Naive thymus-derived CD4-positive, alpha-beta T cell (primary cell): Measurements from ENCODE around the gene NUMA1. TPM values are rescaled to one million over a fixed set of nuclear protein-coding genes. Genes with fewer than 3 reads are reported as not detected.

Experiments
- ATAC-seq: fragments of 150-1000 bp; cut with Tn5 transposase; 2 replicates; pipeline ENCODE4 v1.10.0; 2021; ENCODE audit warnings: mild to moderate bottlenecking, moderate library complexity
- CTCF ChIA-PET: fragments of 350-600 bp; sonication (Branson Sonifier 250); formaldehyde crosslinking; loops from one replicate; lab custom pipeline; 2021; ENCODE audit warnings: antibody characterized with exemption; lab: Charles Lee
- POLR2A ChIA-PET: fragments of 350-600 bp; sonication (Branson Sonifier 250); formaldehyde crosslinking; loops from one replicate; lab custom pipeline; 2021; ENCODE audit warnings: antibody characterized with exemption, inconsistent platforms; lab: Charles Lee
- DNase-seq, 9 donors: peaks; one replicate each; pipeline versions ENCODE4 v3.0.0 to v3.0.0-alpha.2; 2020 to 2022; ENCODE audit warnings: mixed read lengths in 1 of 9
- H3K27ac ChIP-seq: one replicate; pipeline ENCODE4 v1.7.0; 2013; ENCODE audit warnings: mild to moderate bottlenecking, low read depth, low read length, moderate library complexity
- H3K27me3 ChIP-seq, 2 donors: one replicate each; pipeline ENCODE4 v1.7.0; 2013; ENCODE audit warnings: low read length in 2 of 2, mild to moderate bottlenecking in 2 of 2, moderate library complexity in 2 of 2; ENCODE audit not compliant: control insufficient read depth in 2 of 2, insufficient read depth in 2 of 2
- H3K36me3 ChIP-seq, 3 experiments: 1 replicate in 2 of 3; 2 replicates in 1 of 3; pipeline ENCODE4 v1.7.0; 2013; ENCODE audit warnings: low read length in 3 of 3, mild to moderate bottlenecking in 3 of 3, moderate library complexity in 1 of 3; ENCODE audit not compliant: insufficient read depth in 3 of 3, control insufficient read depth in 2 of 3
- H3K4me1 ChIP-seq, 2 donors: one replicate each; pipeline ENCODE4 v1.7.0; 2013; ENCODE audit warnings: low read length in 2 of 2, mild to moderate bottlenecking in 2 of 2, moderate library complexity in 1 of 2; ENCODE audit not compliant: control insufficient read depth in 2 of 2, insufficient read depth in 2 of 2
- H3K4me3 ChIP-seq: 2 replicates; pipeline ENCODE4 v1.7.0; 2013; ENCODE audit warnings: mild to moderate bottlenecking, low read length
- H3K9me3 ChIP-seq, 3 experiments: 1 replicate in 2 of 3; 2 replicates in 1 of 3; pipeline ENCODE4 v1.7.0; 2013; ENCODE audit warnings: low read length in 3 of 3; ENCODE audit not compliant: control insufficient read depth in 2 of 3
- H3K27ac Mint-ChIP-seq, 9 donors: one replicate each; pipeline ENCODE4 v1.8.0; 2020 to 2022; ENCODE audit warnings: mixed read lengths in 9 of 9, mild to moderate bottlenecking in 8 of 9, moderate library complexity in 5 of 9, inconsistent platforms in 2 of 9
- H3K27me3 Mint-ChIP-seq, 5 donors: one replicate each; pipeline ENCODE4 v1.8.0; 2021 to 2022; ENCODE audit warnings: mixed read lengths in 5 of 5, mild to moderate bottlenecking in 1 of 5
- H3K36me3 Mint-ChIP-seq, 5 donors: one replicate each; pipeline ENCODE4 v1.8.0; 2020 to 2022; ENCODE audit warnings: mixed read lengths in 5 of 5, mild to moderate bottlenecking in 3 of 5, inconsistent platforms in 1 of 5
- H3K4me1 Mint-ChIP-seq, 7 donors: one replicate each; pipeline ENCODE4 v1.8.0; 2020 to 2022; ENCODE audit warnings: mixed read lengths in 7 of 7, mild to moderate bottlenecking in 3 of 7, inconsistent platforms in 1 of 7
- H3K4me3 Mint-ChIP-seq, 10 donors: one replicate each; pipeline ENCODE4 v1.8.0; 2020 to 2022; ENCODE audit warnings: mild to moderate bottlenecking in 10 of 10, mixed read lengths in 10 of 10, moderate library complexity in 6 of 10, inconsistent platforms in 2 of 10
- H3K9me3 Mint-ChIP-seq, 11 donors: one replicate each; pipeline ENCODE4 v1.8.0; 2020 to 2022; ENCODE audit warnings: mixed read lengths in 11 of 11, mild to moderate bottlenecking in 4 of 11, inconsistent platforms in 1 of 11, moderate library complexity in 1 of 11
- intact Hi-C, 2 donors: fragments of 100-400 bp; cut with micrococcal nuclease; formaldehyde crosslinking; loops; one replicate each; pipeline ENCODE4 v1.15.1; 2023
- polyA plus RNA-seq, 2 donors: library from polyadenylated mRNA; unstranded; fragments of 300-500 nt; fragmentation: Illumina TruSeq; gene quantifications; one replicate each; pipeline ENCODE4 v1.2.3, GENCODE V29; 2021
- total RNA-seq, 6 experiments: library from RNA in 5 of 6; stranded (reverse) in 5 of 6; gene quantifications; 1 replicate in 5 of 6; 2 replicates in 1 of 6; pipeline ENCODE4 v1.2.3 and lab custom pipeline; 2021 to 2026

The NUMA1 gene
- total and polyA plus RNA-seq, 7 experiments from 2014 or later, result 27.1 to 453 (median 226) TPM

GRCh38 chr11:72102631-72102945 is 22.2 kb upstream of the NUMA1 start:
- no peak for DNase-seq
- Mint-ChIP-seq H3K27ac (peak overlapping the region; percentile 83 to 98 (median 94)), H3K4me3 (peak overlapping the region; percentile 66 to 97 (median 86)), H3K36me3 (peaks cover 4 to 22% (median 5%) of the 10 kb centered on the region in 5 donors), H3K9me3 (no peaks in the 10 kb centered on the region), H3K27me3 (no peaks in the 10 kb centered on the region), H3K4me1 (peaks cover 41 to 49% (median 44%) of the 10 kb centered on the region in 7 donors)
- Histone ChIP-seq H3K4me1 (peaks cover 20% of the 10 kb centered on the region in 2 donors), H3K9me3 (no peaks in the 10 kb centered on the region), H3K36me3 (peaks cover 0 to 31% (median 6%) of the 10 kb centered on the region in 3 experiments), H3K4me3 (peak overlapping the region; percentile 54), H3K27ac (peak overlapping the region; percentile 93), H3K27me3 (no peaks in the 10 kb centered on the region)
- no peak for ATAC-seq
- ChIA-PET POLR2A (interaction anchor here (0.9 to 5.3 kb wide), 7 partner anchors 10 to 120 kb away, joined by 4 to 55 read pairs (median 8); partner anchors contain the start of gene ANAPC15), CTCF (interaction anchor here (0.9 to 2.9 kb wide), 4 partner anchors 11 to 77 kb away, joined by 3 to 11 read pairs (median 6); no protein-coding TSS in a partner anchor)
- intact Hi-C loops, result loop anchor here in 1 of 2 donors (2.0 kb wide), 3 partner anchors 120 to 332 kb away; partner anchors contain the start of genes CLPB, RNF121 and XNDC1N

GRCh38 chr11:72102162-72102561 is 21.8 kb upstream of the NUMA1 start:
- no peaks in the 10 kb centered on the region for H3K9me3 ChIP-seq
- H3K4me3 Mint-ChIP-seq, result peak overlapping the region; percentile 66 to 97 (median 86)
- H3K27me3 ChIP-seq, result no peaks in the 10 kb centered on the region
- peaks cover 20% of the 10 kb centered on the region in 2 donors for H3K4me1 ChIP-seq
- H3K36me3 Mint-ChIP-seq, result peaks cover 4 to 20% (median 5%) of the 10 kb centered on the region in 5 donors
- H3K4me3 ChIP-seq, result peak overlapping the region; percentile 54
- ChIA-PET POLR2A (interaction anchor here (0.9 to 5.3 kb wide), 7 partner anchors 10 to 121 kb away, joined by 4 to 55 read pairs (median 8); partner anchors contain the start of gene ANAPC15), CTCF (interaction anchor here (0.9 to 2.9 kb wide), 4 partner anchors 11 to 77 kb away, joined by 3 to 11 read pairs (median 6); no protein-coding TSS in a partner anchor)
- peak overlapping the region; percentile 93 for H3K27ac ChIP-seq
- DNase-seq, result no peak
- no peaks in the 10 kb centered on the region for H3K9me3 Mint-ChIP-seq
- H3K27me3 Mint-ChIP-seq, result no peaks in the 10 kb centered on the region
- ATAC-seq, result no peak
- H3K36me3 ChIP-seq, result peaks cover 0 to 36% (median 6%) of the 10 kb centered on the region in 3 experiments
- H3K4me1 Mint-ChIP-seq, result peaks cover 41 to 49% (median 44%) of the 10 kb centered on the region in 7 donors
- peak overlapping the region; percentile 83 to 98 (median 94) for H3K27ac Mint-ChIP-seq
- intact Hi-C loops, result loop anchor here in 1 of 2 donors (2.0 kb wide), 3 partner anchors 121 to 333 kb away; partner anchors contain the start of genes CLPB, RNF121 and XNDC1N

- CTCF ChIA-PET, result interaction anchor here (1.2 to 2.9 kb wide), 5 partner anchors 10 to 84 kb away, joined by 3 to 18 read pairs (median 8); no protein-coding TSS in a partner anchor
- Mint-ChIP-seq H3K4me1 (peaks cover 41 to 49% (median 44%) of the 10 kb centered on the region in 7 donors), H3K27me3 (no peaks in the 10 kb centered on the region), H3K27ac (peak overlapping the region; percentile 16 to 98 (median 72)), H3K4me3 (peak overlapping the region in 2 of 10 donors; percentile 20 to 66), H3K9me3 (no peaks in the 10 kb centered on the region), H3K36me3 (peaks cover 4 to 20% (median 5%) of the 10 kb centered on the region in 5 donors)
- Histone ChIP-seq H3K4me3 (no peak overlapping the region), H3K36me3 (peaks cover 0 to 45% (median 6%) of the 10 kb centered on the region in 3 experiments), H3K27ac (no peak overlapping the region), H3K4me1 (peaks cover 20% of the 10 kb centered on the region in 2 donors), H3K9me3 (no peaks in the 10 kb centered on the region), H3K27me3 (no peaks in the 10 kb centered on the region)
- DNase-seq (no peak), ATAC-seq (no peak)
- POLR2A ChIA-PET, result interaction anchor here (0.6 to 5.3 kb wide), 10 partner anchors 9 to 106 kb away, joined by 3 to 55 read pairs (median 9); partner anchors contain the start of genes ANAPC15 and IL18BP
- intact Hi-C loops, result no loop called here
Observed at GRCh38 chr11:72100462-72100861, 20.1 kb upstream of the NUMA1 start.

- no peak overlapping the region for H3K4me3 ChIP-seq
- H3K27me3 ChIP-seq, result no peaks in the 10 kb centered on the region
- ChIA-PET CTCF (interaction anchor here (1.5 to 2.9 kb wide), 3 partner anchors 9 to 84 kb away, joined by 3 to 18 read pairs (median 8); no protein-coding TSS in a partner anchor), POLR2A (interaction anchor here (0.6 to 5.3 kb wide), 9 partner anchors 8 to 106 kb away, joined by 3 to 55 read pairs (median 8); partner anchors contain the start of genes ANAPC15 and IL18BP)
- DNase-seq (no peak), ATAC-seq (no peak)
- intact Hi-C loops, result no loop called here
- no peak overlapping the region for H3K27ac ChIP-seq
- H3K9me3 Mint-ChIP-seq, result no peaks in the 10 kb centered on the region
- peak overlapping the region in 5 of 9 donors; percentile 38 to 98 (median 72) for H3K27ac Mint-ChIP-seq
- H3K4me1 ChIP-seq, result peaks cover 20% of the 10 kb centered on the region in 2 donors
- no peaks in the 10 kb centered on the region for H3K9me3 ChIP-seq
- peaks cover 0 to 18% (median 5%) of the 10 kb centered on the region in 5 donors for H3K36me3 Mint-ChIP-seq
- peaks cover 41 to 49% (median 44%) of the 10 kb centered on the region in 7 donors for H3K4me1 Mint-ChIP-seq
- H3K27me3 Mint-ChIP-seq, result no peaks in the 10 kb centered on the region
- no peak overlapping the region for H3K4me3 Mint-ChIP-seq
- H3K36me3 ChIP-seq, result peaks cover 0 to 49% (median 6%) of the 10 kb centered on the region in 3 experiments
Observed at GRCh38 chr11:72100009-72100408, 19.7 kb upstream of the NUMA1 start.

- H3K36me3 Mint-ChIP-seq, result peaks cover 0 to 20% (median 5%) of the 10 kb centered on the region in 5 donors
- Histone ChIP-seq H3K9me3 (no peaks in the 10 kb centered on the region), H3K4me1 (peaks cover 14 to 15% of the 10 kb centered on the region in 2 donors), H3K27me3 (no peaks in the 10 kb centered on the region), H3K36me3 (peaks cover 0 to 58% (median 6%) of the 10 kb centered on the region in 3 experiments), H3K4me3 (no peak overlapping the region), H3K27ac (no peak overlapping the region)
- intact Hi-C loops, result no loop called here
- POLR2A ChIA-PET, result interaction anchor here (0.6 to 2.0 kb wide), 3 partner anchors 13 to 86 kb away, joined by 3 to 10 read pairs (median 4); partner anchors contain the start of gene ANAPC15
- peaks cover 31 to 39% (median 36%) of the 10 kb centered on the region in 7 donors for H3K4me1 Mint-ChIP-seq
- peak overlapping the region in 2 of 9 donors; percentile 43 to 64 for H3K27ac Mint-ChIP-seq
- CTCF ChIA-PET, result interaction anchor here (0.7 to 1.1 kb wide), 2 partner anchors 78 to 99 kb away, joined by 3 read pairs; no protein-coding TSS in a partner anchor
- DNase-seq (no peak), ATAC-seq (no peak)
- no peaks in the 10 kb centered on the region for H3K9me3 Mint-ChIP-seq
- no peaks in the 10 kb centered on the region for H3K27me3 Mint-ChIP-seq
- H3K4me3 Mint-ChIP-seq, result no peak overlapping the region
Observed at GRCh38 chr11:72098741-72099140, 18.4 kb upstream of the NUMA1 start.

GRCh38 chr11:72091292-72091691 is 10.9 kb upstream of the NUMA1 start:
- Mint-ChIP-seq H3K4me3 (no peak overlapping the region), H3K9me3 (no peaks in the 10 kb centered on the region), H3K4me1 (peaks cover 11 to 18% (median 13%) of the 10 kb centered on the region in 7 donors), H3K36me3 (peaks cover 0 to 15% (median 0%) of the 10 kb centered on the region in 5 donors), H3K27me3 (no peaks in the 10 kb centered on the region), H3K27ac (peak overlapping the region in 8 of 9 donors; percentile 18 to 90 (median 64))
- intact Hi-C loops, result loop anchor here (1.0 kb wide), 4 partner anchors 51 to 114 kb away; no protein-coding TSS in a partner anchor
- H3K9me3 ChIP-seq, result no peaks in the 10 kb centered on the region
- peaks cover 0 to 3% of the 10 kb centered on the region in 2 donors for H3K4me1 ChIP-seq
- no peak overlapping the region for H3K4me3 ChIP-seq
- ChIA-PET CTCF (interaction anchor here (0.9 to 7.0 kb wide), 22 partner anchors 9 to 114 kb away, joined by 3 to 143 read pairs (median 7); no protein-coding TSS in a partner anchor), POLR2A (interaction anchor here (0.8 to 6.0 kb wide), 7 partner anchors 9 to 66 kb away, joined by 3 to 56 read pairs (median 8); partner anchors contain the start of genes ANAPC15 and LRRC51)
- peak; percentile 99 for ATAC-seq
- DNase-seq, result peak; percentile 50 to 79 (median 74)
- H3K27ac ChIP-seq, result peak overlapping the region; percentile 14
- peaks cover 0 to 24% (median 6%) of the 10 kb centered on the region in 3 experiments for H3K36me3 ChIP-seq
- no peaks in the 10 kb centered on the region for H3K27me3 ChIP-seq
